HCT116 (cell line): Measurements from ENCODE around the gene LIG4. TPM values are rescaled to one million over a fixed set of nuclear protein-coding genes. Genes with fewer than 3 reads are reported as not detected.
A peak's percentile ranks its signal among the peaks of the same experiment; 100 is the strongest.

Experiments used
- ATAC-seq: fragments of 200-7000 bp; cut with Tn5 transposase; 2 replicates; pipeline ENCODE4 v1.9.1; 2020; ENCODE audit warnings: mild to moderate bottlenecking, moderate library complexity
- BruUV-seq: library from RNA; stranded (reverse); fragments of 400-500 nt; replicated peaks from 2 replicates; lab custom pipeline; 2021; lab: Mats Ljungman, UMichigan
- CTCF ChIA-PET: fragments of 300-600 bp; sonication (Branson Sonifier 250); formaldehyde crosslinking; loops from one replicate; lab custom pipeline; 2021; ENCODE audit warnings: antibody characterized with exemption; lab: Charles Lee
- POLR2A ChIA-PET: fragments of 300-600, 350-600 bp; sonication (Branson Sonifier 250); formaldehyde crosslinking; loops from one replicate; lab custom pipeline; 2021; ENCODE audit warnings: antibody characterized with exemption; lab: Charles Lee
- RAD21 ChIA-PET, 2 experiments: fragments of 300-600 bp; sonication (Branson Sonifier 250); formaldehyde crosslinking; loops; one replicate each; lab custom pipeline; 2023; ENCODE audit warnings: low total read pairs in 2 of 2; ENCODE audit not compliant: uncharacterized antibody in 2 of 2, unreplicated experiment in 2 of 2, low non-redundant PET in 1 of 2; lab: Charles Lee
- DNase-seq: peaks from one replicate; pipeline ENCODE4 v3.0.0-alpha.2; 2010; ENCODE audit warnings: low read depth, low spot score
- H2AFZ ChIP-seq: fragments of 200-600 bp; shearing (Covaris generic), sonication (generic); 2 replicates; pipeline ENCODE4 v1.6.1; 2017; ENCODE audit warnings: low read depth, mixed run types, mixed read lengths, antibody characterized with exemption, low read length; ENCODE audit not compliant: poor library complexity, severe bottlenecking
- H3K27ac ChIP-seq: 2 replicates; pipeline ENCODE4 v1.5.1; 2012; ENCODE audit warnings: low read depth, low read length
- H3K27me3 ChIP-seq: fragments of 200-600 bp; sonication (generic); 2 replicates; pipeline ENCODE4 v1.6.1; 2016; ENCODE audit warnings: mixed run types, low read length, mixed read lengths; ENCODE audit not compliant: insufficient read depth
- H3K36me3 ChIP-seq, 2 experiments: fragments of 200-500 bp in 1 of 2; fragments of 200-600 bp in 1 of 2; sonication (Bioruptor generic) in 1 of 2; sonication (generic) in 1 of 2; 2 replicates each; pipeline versions ENCODE4 v1.5.1 to v1.6.1; 2014 to 2016; ENCODE audit warnings: low read length in 2 of 2, inconsistent platforms in 1 of 2, mixed read lengths in 1 of 2, mixed run types in 1 of 2; ENCODE audit not compliant: insufficient read depth in 2 of 2, control insufficient read depth in 1 of 2
- H3K4me1 ChIP-seq, 2 experiments: fragments of 200-600 bp in 1 of 2; sonication (generic) in 1 of 2; 2 replicates each; pipeline versions ENCODE4 v1.5.1 to v1.6.1; 2012 to 2017; ENCODE audit warnings: low read length in 2 of 2, inconsistent platforms in 1 of 2, mild to moderate bottlenecking in 1 of 2, mixed read lengths in 1 of 2, mixed run types in 1 of 2, moderate library complexity in 1 of 2; ENCODE audit not compliant: insufficient read depth in 2 of 2, control insufficient read depth in 1 of 2
- H3K4me2 ChIP-seq: fragments of 200-600 bp; sonication (generic); 2 replicates; pipeline ENCODE4 v1.6.1; 2017; ENCODE audit warnings: mixed run types, low read length, mixed read lengths
- H3K4me3 ChIP-seq, 2 experiments: fragments of 200-600 bp in 1 of 2; sonication (generic) in 1 of 2; replicated peaks in 1 of 2; 2 replicates each; pipeline ENCODE4 v1.5.1; 2011 to 2016; ENCODE audit warnings: low read length in 2 of 2, control low read depth in 1 of 2, low read depth in 1 of 2, mild to moderate bottlenecking in 1 of 2, mixed read lengths in 1 of 2, mixed run types in 1 of 2
- H3K79me2 ChIP-seq: fragments of 200-600 bp; sonication (generic); 2 replicates; pipeline ENCODE4 v1.6.1; 2017; ENCODE audit warnings: mild to moderate bottlenecking, mixed run types, low read length, moderate library complexity, mixed read lengths; ENCODE audit not compliant: insufficient read depth
- H3K9ac ChIP-seq: fragments of 200-600 bp; sonication (generic); 2 replicates; pipeline ENCODE4 v1.6.1; 2016; ENCODE audit warnings: low read length, mixed read lengths
- H3K9me2 ChIP-seq: fragments of 200-600 bp; sonication (generic), shearing (Covaris generic); 2 replicates; pipeline ENCODE4 v1.6.1; 2017; ENCODE audit warnings: mixed run types, mild to moderate bottlenecking, moderate library complexity; ENCODE audit not compliant: insufficient read depth
- H3K9me3 ChIP-seq, 2 experiments: fragments of 200-500 bp in 1 of 2; fragments of 200-600 bp in 1 of 2; sonication (Bioruptor generic) in 1 of 2; sonication (generic) in 1 of 2; 2 replicates each; pipeline ENCODE4 v1.6.1; 2014 to 2017; ENCODE audit warnings: low read length in 2 of 2, mixed read lengths in 2 of 2, inconsistent platforms in 1 of 2, low read depth in 1 of 2, mild to moderate bottlenecking in 1 of 2, mixed run types in 1 of 2, moderate library complexity in 1 of 2; ENCODE audit not compliant: control insufficient read depth in 1 of 2, insufficient read depth in 1 of 2
- H4K20me1 ChIP-seq: fragments of 200-600 bp; sonication (generic), shearing (Covaris generic); 2 replicates; pipeline ENCODE4 v1.6.1; 2017; ENCODE audit warnings: mixed run types, mild to moderate bottlenecking, moderate library complexity; ENCODE audit not compliant: insufficient read depth
- FOSL1 ChIP-seq: IDR thresholded peaks from 2 replicates; pipeline ENCODE4 v1.6.1; 2012; ENCODE audit warnings: low read depth
- JUND ChIP-seq: IDR thresholded peaks from 2 replicates; pipeline ENCODE4 v1.6.1; 2012
- POLR2AphosphoS5 ChIP-seq: IDR thresholded peaks from 2 replicates; pipeline ENCODE4 v1.6.1; 2011; ENCODE audit warnings: mild to moderate bottlenecking, low read depth, low read length, moderate library complexity
- SIN3A ChIP-seq: IDR thresholded peaks from 2 replicates; pipeline ENCODE4 v1.6.1; 2012; ENCODE audit warnings: low read depth
- SP1 ChIP-seq: IDR thresholded peaks from 2 replicates; pipeline ENCODE4 v1.6.1; 2012; ENCODE audit warnings: low read depth
- TCF7L2 ChIP-seq: IDR thresholded peaks from 2 replicates; pipeline ENCODE4 v1.7.0; 2011; ENCODE audit warnings: borderline replicate concordance, inconsistent platforms; ENCODE audit not compliant: insufficient read depth, insufficient read length; ENCODE audit errors: extremely low read depth
- YY1 ChIP-seq: IDR thresholded peaks from 2 replicates; pipeline ENCODE4 v1.6.1; 2011; ENCODE audit warnings: low read length, low read depth, moderate library complexity, mild to moderate bottlenecking; ENCODE audit not compliant: insufficient replicate concordance; ENCODE audit errors: extremely low read depth
- intact Hi-C: fragments of 100-400 bp; cut with micrococcal nuclease; formaldehyde crosslinking; loops from 2 replicates; pipeline ENCODE4 v1.10.0; 2022
- total RNA-seq: library from RNA; stranded (reverse); gene quantifications from one replicate; pipeline ENCODE4 v1.2.1, GENCODE V29; 2021; ENCODE audit not compliant: unreplicated experiment
- TF ChIP-seq, protein P1 (sequence below), 3 experiments: fragments of 200-600 bp in 1 of 3; sonication (generic) in 1 of 3; IDR thresholded peaks in 2 of 3; conservative IDR thresholded peaks in 1 of 3; 2 replicates each; pipeline ENCODE4 v1.5.1; 2012 to 2017; ENCODE audit warnings: low read depth in 2 of 3, low read length in 2 of 3, antibody characterized with exemption in 1 of 3, borderline replicate concordance in 1 of 3, control low read depth in 1 of 3, mild to moderate bottlenecking in 1 of 3, mixed read lengths in 1 of 3, mixed run types in 1 of 3, moderate library complexity in 1 of 3; ENCODE audit not compliant: insufficient read depth in 1 of 3
- TF ChIP-seq, protein P2 (sequence below): IDR thresholded peaks from 2 replicates; pipeline ENCODE4 v1.6.1; 2012; ENCODE audit warnings: low read depth
- TF ChIP-seq, protein P3 (sequence below): IDR thresholded peaks from 2 replicates; pipeline ENCODE4 v1.6.1; 2011; ENCODE audit warnings: mild to moderate bottlenecking, low read length, moderate library complexity; ENCODE audit not compliant: insufficient replicate concordance; ENCODE audit errors: extremely low read depth

Gene LIG4
- total RNA-seq, 1 experiment from 2014 or later = 7.4 TPM

DNA sequence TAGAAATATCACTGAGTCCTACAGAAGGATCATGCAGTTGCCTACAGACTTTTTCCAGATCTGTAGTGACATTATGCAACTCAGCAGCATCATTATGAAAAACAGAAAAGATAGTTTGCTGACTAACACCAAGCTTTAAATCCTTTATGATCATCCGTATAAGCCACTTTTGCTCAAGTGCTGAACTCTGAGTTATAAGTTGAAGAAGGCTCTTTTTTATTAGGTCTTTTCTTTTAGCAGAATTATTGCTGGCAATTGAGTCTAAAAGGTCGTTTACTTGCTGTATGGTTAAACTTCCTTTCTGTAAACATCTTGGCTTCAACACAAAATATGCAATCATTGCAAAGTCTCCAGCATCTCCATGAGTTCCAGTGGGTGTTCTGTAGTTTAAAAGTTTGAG, 4.8 kb downstream of the LIG4 start:
- H3K27me3 ChIP-seq = no peaks in the 10 kb centered on the region
- H3K9me3 ChIP-seq = no peaks in the 10 kb centered on the region
- H2AFZ ChIP-seq = no peak overlapping the region
- H4K20me1 ChIP-seq = no peaks in the 10 kb centered on the region; the same call in 1 of the 2 replicates
- DNase-seq = no peak
- H3K27ac ChIP-seq = no peak overlapping the region
- H3K4me3 ChIP-seq = no peak overlapping the region
- no peaks in the 10 kb centered on the region for H3K79me2 ChIP-seq
- ChIA-PET RAD21 (no interaction called here), CTCF (no interaction called here), POLR2A (no interaction called here)
- no peak for ATAC-seq
- H3K9ac ChIP-seq = no peak overlapping the region
- TSS peak; percentile 6 for BruUV-seq
- intact Hi-C loops = loop anchor here (10.0 kb wide), 1 partner anchor 984 kb away; no protein-coding TSS in a partner anchor
- no peaks in the 10 kb centered on the region for H3K9me2 ChIP-seq
- peaks cover 0 to under 1% of the 10 kb centered on the region in 2 experiments; a peak in 1 of 4 replicates for H3K4me1 ChIP-seq
- peaks cover 0 to 8% of the 10 kb centered on the region in 2 experiments; a peak in 1 of 4 replicates for H3K36me3 ChIP-seq
- H3K4me2 ChIP-seq = no peak overlapping the region
- TF ChIP-seq SIN3A (no peak), YY1 (no peak), POLR2AphosphoS5 (no peak), JUND (no peak)
- TF ChIP-seq, protein P1, sequence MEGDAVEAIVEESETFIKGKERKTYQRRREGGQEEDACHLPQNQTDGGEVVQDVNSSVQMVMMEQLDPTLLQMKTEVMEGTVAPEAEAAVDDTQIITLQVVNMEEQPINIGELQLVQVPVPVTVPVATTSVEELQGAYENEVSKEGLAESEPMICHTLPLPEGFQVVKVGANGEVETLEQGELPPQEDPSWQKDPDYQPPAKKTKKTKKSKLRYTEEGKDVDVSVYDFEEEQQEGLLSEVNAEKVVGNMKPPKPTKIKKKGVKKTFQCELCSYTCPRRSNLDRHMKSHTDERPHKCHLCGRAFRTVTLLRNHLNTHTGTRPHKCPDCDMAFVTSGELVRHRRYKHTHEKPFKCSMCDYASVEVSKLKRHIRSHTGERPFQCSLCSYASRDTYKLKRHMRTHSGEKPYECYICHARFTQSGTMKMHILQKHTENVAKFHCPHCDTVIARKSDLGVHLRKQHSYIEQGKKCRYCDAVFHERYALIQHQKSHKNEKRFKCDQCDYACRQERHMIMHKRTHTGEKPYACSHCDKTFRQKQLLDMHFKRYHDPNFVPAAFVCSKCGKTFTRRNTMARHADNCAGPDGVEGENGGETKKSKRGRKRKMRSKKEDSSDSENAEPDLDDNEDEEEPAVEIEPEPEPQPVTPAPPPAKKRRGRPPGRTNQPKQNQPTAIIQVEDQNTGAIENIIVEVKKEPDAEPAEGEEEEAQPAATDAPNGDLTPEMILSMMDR (IDR thresholded peaks at IDR 0.05 in 2 of 3, conservative IDR thresholded peaks at IDR 0.05 in 1 of 3; ENCODE audit: borderline replicate concordance in 1 of 3, insufficient read depth in 1 of 3, low read depth in 2 of 3, low read length in 2 of 3) = no peak

DNA sequence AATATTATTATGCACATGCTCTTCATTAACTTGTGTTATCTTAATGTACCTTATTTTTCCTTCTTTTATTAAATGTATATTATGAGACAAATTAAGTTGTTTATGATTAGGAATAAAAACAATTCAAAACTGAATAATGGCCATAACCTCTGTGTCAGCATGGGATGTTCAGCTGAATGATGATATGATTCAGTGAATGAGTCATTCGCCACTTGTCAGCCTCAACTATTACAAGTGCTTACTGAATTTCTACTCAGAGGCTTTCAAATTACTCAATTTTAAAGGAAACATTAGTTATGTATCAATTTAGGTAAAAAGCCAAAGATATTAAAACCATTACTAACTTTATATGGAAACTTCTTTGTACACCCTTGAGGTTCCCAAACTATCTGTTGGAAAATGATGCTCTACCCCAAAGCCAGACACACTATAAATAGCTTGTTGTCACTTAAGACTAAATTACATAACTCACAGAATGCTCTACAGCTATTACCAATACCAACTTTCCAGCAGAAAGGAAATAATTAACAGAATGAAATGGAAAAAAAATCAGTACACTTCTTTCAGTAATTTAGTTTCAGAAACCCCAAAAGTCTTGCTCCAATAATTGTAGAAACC, 14.4 kb downstream of the LIG4 start:
- TF ChIP-seq, protein P2, sequence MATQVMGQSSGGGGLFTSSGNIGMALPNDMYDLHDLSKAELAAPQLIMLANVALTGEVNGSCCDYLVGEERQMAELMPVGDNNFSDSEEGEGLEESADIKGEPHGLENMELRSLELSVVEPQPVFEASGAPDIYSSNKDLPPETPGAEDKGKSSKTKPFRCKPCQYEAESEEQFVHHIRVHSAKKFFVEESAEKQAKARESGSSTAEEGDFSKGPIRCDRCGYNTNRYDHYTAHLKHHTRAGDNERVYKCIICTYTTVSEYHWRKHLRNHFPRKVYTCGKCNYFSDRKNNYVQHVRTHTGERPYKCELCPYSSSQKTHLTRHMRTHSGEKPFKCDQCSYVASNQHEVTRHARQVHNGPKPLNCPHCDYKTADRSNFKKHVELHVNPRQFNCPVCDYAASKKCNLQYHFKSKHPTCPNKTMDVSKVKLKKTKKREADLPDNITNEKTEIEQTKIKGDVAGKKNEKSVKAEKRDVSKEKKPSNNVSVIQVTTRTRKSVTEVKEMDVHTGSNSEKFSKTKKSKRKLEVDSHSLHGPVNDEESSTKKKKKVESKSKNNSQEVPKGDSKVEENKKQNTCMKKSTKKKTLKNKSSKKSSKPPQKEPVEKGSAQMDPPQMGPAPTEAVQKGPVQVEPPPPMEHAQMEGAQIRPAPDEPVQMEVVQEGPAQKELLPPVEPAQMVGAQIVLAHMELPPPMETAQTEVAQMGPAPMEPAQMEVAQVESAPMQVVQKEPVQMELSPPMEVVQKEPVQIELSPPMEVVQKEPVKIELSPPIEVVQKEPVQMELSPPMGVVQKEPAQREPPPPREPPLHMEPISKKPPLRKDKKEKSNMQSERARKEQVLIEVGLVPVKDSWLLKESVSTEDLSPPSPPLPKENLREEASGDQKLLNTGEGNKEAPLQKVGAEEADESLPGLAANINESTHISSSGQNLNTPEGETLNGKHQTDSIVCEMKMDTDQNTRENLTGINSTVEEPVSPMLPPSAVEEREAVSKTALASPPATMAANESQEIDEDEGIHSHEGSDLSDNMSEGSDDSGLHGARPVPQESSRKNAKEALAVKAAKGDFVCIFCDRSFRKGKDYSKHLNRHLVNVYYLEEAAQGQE = no peak
- TF ChIP-seq, protein P3, sequence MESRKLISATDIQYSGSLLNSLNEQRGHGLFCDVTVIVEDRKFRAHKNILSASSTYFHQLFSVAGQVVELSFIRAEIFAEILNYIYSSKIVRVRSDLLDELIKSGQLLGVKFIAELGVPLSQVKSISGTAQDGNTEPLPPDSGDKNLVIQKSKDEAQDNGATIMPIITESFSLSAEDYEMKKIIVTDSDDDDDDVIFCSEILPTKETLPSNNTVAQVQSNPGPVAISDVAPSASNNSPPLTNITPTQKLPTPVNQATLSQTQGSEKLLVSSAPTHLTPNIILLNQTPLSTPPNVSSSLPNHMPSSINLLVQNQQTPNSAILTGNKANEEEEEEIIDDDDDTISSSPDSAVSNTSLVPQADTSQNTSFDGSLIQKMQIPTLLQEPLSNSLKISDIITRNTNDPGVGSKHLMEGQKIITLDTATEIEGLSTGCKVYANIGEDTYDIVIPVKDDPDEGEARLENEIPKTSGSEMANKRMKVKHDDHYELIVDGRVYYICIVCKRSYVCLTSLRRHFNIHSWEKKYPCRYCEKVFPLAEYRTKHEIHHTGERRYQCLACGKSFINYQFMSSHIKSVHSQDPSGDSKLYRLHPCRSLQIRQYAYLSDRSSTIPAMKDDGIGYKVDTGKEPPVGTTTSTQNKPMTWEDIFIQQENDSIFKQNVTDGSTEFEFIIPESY = no peak
- TF ChIP-seq FOSL1 = no peak
- TF ChIP-seq SP1 = no peak
- TF ChIP-seq JUND = no peak
- no peak for TF ChIP-seq SIN3A
- no peak for TF ChIP-seq TCF7L2
- TF ChIP-seq, all 23 proteins: peak for 0
- no peak overlapping the region for H3K27ac ChIP-seq
- RAD21 ChIA-PET = no interaction called here
- no TSS peak for BruUV-seq
- no peaks in the 10 kb centered on the region for H3K9me3 ChIP-seq
- H3K36me3 ChIP-seq = no peaks in the 10 kb centered on the region
- H3K4me1 ChIP-seq = no peaks in the 10 kb centered on the region
- no peak overlapping the region for H3K4me3 ChIP-seq
- POLR2A ChIA-PET = no interaction called here
- H4K20me1 ChIP-seq = no peaks in the 10 kb centered on the region
- intact Hi-C loops = no loop called here
- CTCF ChIA-PET = no interaction called here
- no peaks in the 10 kb centered on the region; the same call in 1 of the 2 replicates for H3K27me3 ChIP-seq
- ATAC-seq (no peak), DNase-seq (no peak)
- H3K9me2 ChIP-seq = no peaks in the 10 kb centered on the region
- no peak overlapping the region for H2AFZ ChIP-seq
- no peak overlapping the region for H3K4me2 ChIP-seq
- no peak overlapping the region for H3K9ac ChIP-seq
- H3K79me2 ChIP-seq = no peaks in the 10 kb centered on the region
